ENCODE data around the gene KCNT2.
"Not testable (repeated sequence)": the region's sequence is repeated elsewhere in the genome, so short reads cannot be mapped to it uniquely, and the experiment has no call there.

Gene KCNT2

GRCh38 chr1:196306421-196306820, 301.8 kb downstream of the KCNT2 start:
- DNase-seq = no peak

GRCh38 chr1:196305216-196305615, 303.0 kb downstream of the KCNT2 start:
- DNase-seq = no peak

- DNase-seq = no peak
These were observed 305.3 kb downstream of the KCNT2 start for GRCh38 chr1:196302981-196303380.

- DNase-seq = no peak
These were observed 305.8 kb downstream of the KCNT2 start for GRCh38 chr1:196302420-196302819.

GRCh38 chr1:196295766-196296165, 312.5 kb downstream of the KCNT2 start:
- no peak for DNase-seq

GRCh38 chr1:196278816-196279215, 329.4 kb downstream of the KCNT2 start:
- no peak for DNase-seq

- no peak for DNase-seq
These were observed 330.4 kb downstream of the KCNT2 start for GRCh38 chr1:196277860-196278259.

- DNase-seq = no peak
These were observed 336.9 kb downstream of the KCNT2 start for GRCh38 chr1:196271212-196271947.

- not testable (repeated sequence) for DNase-seq
These were observed 345.2 kb downstream of the KCNT2 start for GRCh38 chr1:196263086-196263485.

- no peak for DNase-seq
These were observed 348.0 kb downstream of the KCNT2 start for GRCh38 chr1:196260270-196260669.

- DNase-seq = no peak
These were observed 348.9 kb downstream of the KCNT2 start for GRCh38 chr1:196259316-196259715.

GRCh38 chr1:196255762-196256161, 352.5 kb downstream of the KCNT2 start:
- no peak for DNase-seq

GRCh38 chr1:196229546-196229945, 378.7 kb downstream of the KCNT2 start:
- no peak for DNase-seq

GRCh38 chr1:196214866-196215265, 393.4 kb downstream of the KCNT2 start:
- no peak for DNase-seq

GRCh38 chr1:196209983-196210382, 398.3 kb downstream of the KCNT2 start:
- DNase-seq = no peak

- no peak for DNase-seq
These were observed 399.0 kb downstream of the KCNT2 start for GRCh38 chr1:196209265-196209664.

GRCh38 chr1:196207612-196208217, 400.5 kb downstream of the KCNT2 start:
- DNase-seq = no peak

GRCh38 chr1:196205882-196206281, 402.4 kb downstream of the KCNT2 start:
- no peak for DNase-seq

GRCh38 chr1:196196486-196196885, 411.8 kb downstream of the KCNT2 start:
- DNase-seq = no peak

GRCh38 chr1:196193896-196194559, 414.2 kb downstream of the KCNT2 start:
- peak in 2 of 3 donors; percentile 24 to 31 for DNase-seq

- no peak for DNase-seq
These were observed 424.3 kb downstream of the KCNT2 start for GRCh38 chr1:196183941-196184340.

GRCh38 chr1:196181594-196181878, 426.7 kb downstream of the KCNT2 start:
- no peak for DNase-seq

GRCh38 chr1:196180847-196181593, 427.2 kb downstream of the KCNT2 start:
- DNase-seq = peak; percentile 23 to 56 (median 34)
